NCI-H524 (cell line): ENCODE data around the gene TFDP2.
"Not testable (repeated sequence)": the region's sequence is repeated elsewhere in the genome, so short reads cannot be mapped to it uniquely, and the experiment has no call there.

Experiments used
- DNase-seq, 2 experiments: peaks; one replicate each; lab custom pipeline; 2025; lab: John Stamatoyannopoulos, UW

Gene TFDP2

GRCh38 chr3:142148792-142149672, at the start of gene TFDP2:
Gene TFDP2 (minus strand): TSS chr3:142149544. CDS start chr3:142101749, 47,795 bp downstream.
- peak; percentile 99 for DNase-seq

- no peak for DNase-seq
Measured at GRCh38 chr3:142188846-142189245, 39.5 kb upstream of the TFDP2 start.

GRCh38 chr3:142180761-142181362, 31.5 kb upstream of the TFDP2 start:
- DNase-seq: peak in 1 of 2 experiments; percentile 44

- DNase-seq: no peak
Measured at GRCh38 chr3:142175478-142175877, 26.1 kb upstream of the TFDP2 start.

- DNase-seq: no peak
Measured at GRCh38 chr3:142174559-142174958, 25.2 kb upstream of the TFDP2 start.

- no peak for DNase-seq
Measured at GRCh38 chr3:142168514-142168913, 19.2 kb upstream of the TFDP2 start.

GRCh38 chr3:142165194-142165593, 15.8 kb upstream of the TFDP2 start:
- DNase-seq: no peak

- DNase-seq: no peak
Measured at GRCh38 chr3:142159083-142159740, 9.9 kb upstream of the TFDP2 start.

GRCh38 chr3:142154186-142154585, 4.8 kb upstream of the TFDP2 start:
- DNase-seq: no peak

- DNase-seq: peak in 1 of 2 experiments; percentile 19
Measured at GRCh38 chr3:142152384-142152783, 3.0 kb upstream of the TFDP2 start.

- DNase-seq: no peak
Measured at GRCh38 chr3:142151828-142152227, 2.5 kb upstream of the TFDP2 start.

- DNase-seq: no peak
Measured at GRCh38 chr3:142151240-142151639, 1.9 kb upstream of the TFDP2 start.

GRCh38 chr3:142150271-142150670, 927 bp upstream of the TFDP2 start:
- no peak for DNase-seq

- DNase-seq: no peak
Measured at GRCh38 chr3:142149673-142149992, 289 bp upstream of the TFDP2 start.

- peak in 1 of 2 experiments; percentile 46 for DNase-seq
Measured at GRCh38 chr3:142148044-142148791, 1.1 kb downstream of the TFDP2 start.

GRCh38 chr3:142144587-142144986, 4.8 kb downstream of the TFDP2 start:
- not testable (repeated sequence) for DNase-seq

- not testable (repeated sequence) for DNase-seq
Measured at GRCh38 chr3:142140608-142141285, 8.6 kb downstream of the TFDP2 start.

GRCh38 chr3:142137089-142137488, 12.3 kb downstream of the TFDP2 start:
- not testable (repeated sequence) for DNase-seq

- no peak for DNase-seq
Measured at GRCh38 chr3:142134799-142135325, 14.5 kb downstream of the TFDP2 start.

- DNase-seq: no peak
Measured at GRCh38 chr3:142129516-142130171, 19.7 kb downstream of the TFDP2 start.
